DMS53 (cell line): ENCODE measurements around the gene RNF19B.
"Not testable (repeated sequence)": the region's sequence is repeated elsewhere in the genome, so short reads cannot be mapped to it uniquely, and the experiment has no call there.

ENCODE experiments used
- DNase-seq: peaks from one replicate; lab custom pipeline; 2025; lab: John Stamatoyannopoulos, UW

RNF19B gene

GRCh38 chr1:32928715-32929114, 35.9 kb downstream of the RNF19B start:
- DNase-seq = no peak

- no peak for DNase-seq
These were observed 36.3 kb downstream of the RNF19B start for GRCh38 chr1:32928285-32928684.

GRCh38 chr1:32927441-32927840, 37.2 kb downstream of the RNF19B start:
- no peak for DNase-seq

GRCh38 chr1:32926562-32926961, 38.0 kb downstream of the RNF19B start:
- no peak for DNase-seq

GRCh38 chr1:32925403-32926162, 39.0 kb downstream of the RNF19B start:
- peak; percentile 76 for DNase-seq

- peak; percentile 70 for DNase-seq
These were observed 39.7 kb downstream of the RNF19B start for GRCh38 chr1:32924881-32925344.

- DNase-seq = no peak
These were observed 43.8 kb downstream of the RNF19B start for GRCh38 chr1:32920833-32921232.

GRCh38 chr1:32919811-32920733, 44.5 kb downstream of the RNF19B start:
- no peak for DNase-seq

- DNase-seq = no peak
These were observed 46.4 kb downstream of the RNF19B start for GRCh38 chr1:32918179-32918578.

GRCh38 chr1:32917521-32917920, 47.1 kb downstream of the RNF19B start:
- no peak for DNase-seq

GRCh38 chr1:32915766-32916706, 48.6 kb downstream of the RNF19B start:
- no peak for DNase-seq

- DNase-seq = no peak
These were observed 54.3 kb downstream of the RNF19B start for GRCh38 chr1:32910319-32910718.

- no peak for DNase-seq
These were observed 57.2 kb downstream of the RNF19B start for GRCh38 chr1:32907435-32907834.

- no peak for DNase-seq
These were observed 58.0 kb downstream of the RNF19B start for GRCh38 chr1:32906654-32907053.

- DNase-seq = not testable (repeated sequence)
These were observed 59.0 kb downstream of the RNF19B start for GRCh38 chr1:32905588-32905987.

GRCh38 chr1:32904797-32905196, 59.8 kb downstream of the RNF19B start:
- no peak for DNase-seq

- DNase-seq = peak; percentile 46
These were observed 60.4 kb downstream of the RNF19B start for GRCh38 chr1:32903991-32904785.

- DNase-seq = no peak
These were observed 62.1 kb downstream of the RNF19B start for GRCh38 chr1:32902535-32902920.

GRCh38 chr1:32901823-32902534, 62.6 kb downstream of the RNF19B start:
- DNase-seq = peak; percentile 46
